ENCODE data around the gene TMEM120B.

TMEM120B gene

DNA sequence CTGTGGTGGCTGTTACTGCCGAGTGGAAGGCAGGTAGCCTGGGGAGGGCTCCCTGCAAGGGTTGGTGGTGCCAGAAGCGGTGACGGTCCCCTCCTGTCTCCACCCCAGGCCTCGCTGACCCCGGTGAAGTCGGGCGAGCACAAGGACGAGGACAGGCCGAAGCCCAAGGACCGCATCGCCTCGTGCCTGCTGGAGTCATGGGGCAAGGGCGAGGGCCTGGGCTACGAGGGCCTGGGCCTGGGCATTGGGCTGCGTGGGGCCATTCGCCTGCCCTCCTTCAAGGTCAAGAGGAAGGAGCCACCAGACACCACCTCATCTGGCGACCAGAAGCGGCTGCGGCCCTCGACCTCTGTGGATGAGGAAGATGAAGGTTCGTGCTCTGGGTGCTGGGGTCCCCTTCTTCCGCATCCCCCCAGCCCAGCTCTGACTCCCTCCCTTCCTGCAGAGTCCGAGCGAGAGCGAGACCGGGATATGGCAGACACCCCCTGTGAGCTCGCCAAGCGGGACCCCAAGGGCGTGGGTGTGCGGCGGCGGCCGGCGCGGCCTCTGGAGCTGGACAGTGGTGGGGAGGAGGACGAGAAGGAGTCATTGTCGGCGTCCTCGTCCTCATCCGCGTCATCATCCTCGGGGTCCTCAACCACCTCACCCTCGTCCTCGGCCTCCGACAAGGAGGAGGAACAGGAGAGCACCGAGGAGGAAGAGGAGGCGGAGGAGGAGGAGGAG, 104.5 kb downstream of the TMEM120B start:
- Mint-ChIP-seq H3K4me3 (no peak overlapping the region), H3K27me3 (no peaks in the 10 kb centered on the region), H3K36me3 (ENCODE audit: low read depth) (peaks cover 99% of the 10 kb centered on the region), H3K4me1 (ENCODE audit: low read depth) (peaks cover 17% of the 10 kb centered on the region), H3K9me3 (no peaks in the 10 kb centered on the region), H3K27ac (no peak overlapping the region)
- intact Hi-C loops (cut with micrococcal nuclease) = no loop called here

DNA sequence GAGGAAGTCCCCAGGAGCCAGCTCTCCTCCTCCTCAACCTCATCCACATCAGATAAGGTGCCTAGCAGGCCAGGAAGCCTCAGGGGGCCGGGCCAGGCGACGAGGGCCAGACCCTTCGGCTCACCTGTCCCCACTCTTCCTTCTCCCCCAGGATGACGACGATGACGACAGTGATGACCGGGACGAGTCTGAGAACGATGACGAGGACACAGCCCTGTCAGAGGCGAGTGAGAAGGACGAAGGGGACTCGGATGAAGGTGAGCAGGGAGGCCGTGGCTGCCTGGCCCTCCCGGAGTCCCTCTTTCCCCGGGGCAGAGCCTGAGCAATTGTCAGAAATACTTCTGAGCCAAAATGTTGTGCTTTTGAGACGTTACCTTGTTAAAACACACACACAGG, 105.1 kb downstream of the TMEM120B start:
- Mint-ChIP-seq H3K4me1 (ENCODE audit: low read depth) (peaks cover 13% of the 10 kb centered on the region), H3K4me3 (no peak overlapping the region), H3K9me3 (no peaks in the 10 kb centered on the region), H3K27ac (no peak overlapping the region), H3K27me3 (no peaks in the 10 kb centered on the region), H3K36me3 (ENCODE audit: low read depth) (peaks cover 99% of the 10 kb centered on the region)
- intact Hi-C loops (cut with micrococcal nuclease) = no loop called here

DNA sequence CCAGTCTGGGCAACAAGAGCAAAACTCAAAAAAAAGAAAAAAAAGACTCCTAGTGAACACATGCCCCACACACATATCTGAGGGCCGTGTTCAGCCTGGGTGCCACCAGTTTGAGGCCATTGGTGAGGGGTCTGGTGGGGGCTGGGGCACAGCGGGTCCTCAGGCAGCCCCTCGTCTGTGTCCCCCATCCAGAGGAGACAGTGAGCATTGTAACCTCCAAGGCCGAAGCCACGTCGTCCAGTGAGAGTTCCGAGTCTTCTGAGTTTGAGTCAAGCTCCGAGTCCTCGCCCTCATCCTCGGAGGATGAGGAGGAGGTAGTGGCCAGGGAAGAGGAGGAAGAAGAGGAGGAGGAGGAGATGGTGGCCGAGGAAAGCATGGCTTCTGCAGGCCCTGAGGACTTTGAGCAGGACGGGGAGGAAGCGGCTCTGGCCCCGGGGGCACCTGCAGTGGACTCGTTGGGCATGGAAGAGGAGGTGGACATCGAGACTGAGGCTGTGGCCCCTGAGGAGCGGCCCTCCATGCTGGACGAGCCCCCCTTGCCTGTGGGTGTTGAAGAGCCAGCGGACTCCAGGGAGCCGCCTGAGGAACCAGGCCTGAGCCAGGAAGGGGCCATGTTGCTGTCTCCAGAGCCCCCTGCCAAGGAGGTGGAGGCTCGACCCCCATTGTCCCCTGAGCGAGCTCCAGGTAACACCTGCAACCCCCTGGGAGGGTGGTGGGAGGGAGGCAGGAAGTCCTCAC, 106.8 kb downstream of the TMEM120B start:
- Mint-ChIP-seq H3K27ac (no peak overlapping the region), H3K27me3 (no peaks in the 10 kb centered on the region), H3K4me1 (ENCODE audit: low read depth) (no peaks in the 10 kb centered on the region), H3K36me3 (ENCODE audit: low read depth) (peaks cover 99% of the 10 kb centered on the region), H3K9me3 (no peaks in the 10 kb centered on the region), H3K4me3 (no peak overlapping the region)
- intact Hi-C loops (cut with micrococcal nuclease) = no loop called here

DNA sequence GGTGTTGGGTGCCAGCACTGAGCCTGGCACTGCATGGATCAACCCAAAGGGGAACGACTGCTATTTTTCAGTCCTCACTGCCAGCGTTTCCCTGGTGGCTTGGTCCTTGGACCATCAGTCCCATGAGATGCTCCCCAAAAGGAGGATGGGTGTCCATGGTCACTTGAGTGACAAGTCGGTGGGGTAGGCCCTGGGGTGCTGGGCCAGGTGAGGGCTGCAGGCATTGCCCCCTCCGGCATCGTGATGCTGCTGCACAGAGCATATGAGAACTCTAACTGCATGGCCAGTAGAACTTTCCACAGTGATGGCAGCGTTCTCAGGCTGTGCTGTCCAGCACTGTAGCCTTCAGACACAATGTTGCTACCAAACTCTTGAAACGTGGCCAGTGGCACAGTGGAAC, 107.5 kb downstream of the TMEM120B start:
- intact Hi-C loops (cut with micrococcal nuclease) = no loop called here
- no peak overlapping the region for H3K27ac Mint-ChIP-seq
- H3K9me3 Mint-ChIP-seq = no peaks in the 10 kb centered on the region
- H3K4me1 Mint-ChIP-seq (ENCODE audit: low read depth) = no peaks in the 10 kb centered on the region
- no peaks in the 10 kb centered on the region for H3K27me3 Mint-ChIP-seq
- H3K4me3 Mint-ChIP-seq = no peak overlapping the region
- peaks cover 99% of the 10 kb centered on the region for H3K36me3 Mint-ChIP-seq (ENCODE audit: low read depth)

DNA sequence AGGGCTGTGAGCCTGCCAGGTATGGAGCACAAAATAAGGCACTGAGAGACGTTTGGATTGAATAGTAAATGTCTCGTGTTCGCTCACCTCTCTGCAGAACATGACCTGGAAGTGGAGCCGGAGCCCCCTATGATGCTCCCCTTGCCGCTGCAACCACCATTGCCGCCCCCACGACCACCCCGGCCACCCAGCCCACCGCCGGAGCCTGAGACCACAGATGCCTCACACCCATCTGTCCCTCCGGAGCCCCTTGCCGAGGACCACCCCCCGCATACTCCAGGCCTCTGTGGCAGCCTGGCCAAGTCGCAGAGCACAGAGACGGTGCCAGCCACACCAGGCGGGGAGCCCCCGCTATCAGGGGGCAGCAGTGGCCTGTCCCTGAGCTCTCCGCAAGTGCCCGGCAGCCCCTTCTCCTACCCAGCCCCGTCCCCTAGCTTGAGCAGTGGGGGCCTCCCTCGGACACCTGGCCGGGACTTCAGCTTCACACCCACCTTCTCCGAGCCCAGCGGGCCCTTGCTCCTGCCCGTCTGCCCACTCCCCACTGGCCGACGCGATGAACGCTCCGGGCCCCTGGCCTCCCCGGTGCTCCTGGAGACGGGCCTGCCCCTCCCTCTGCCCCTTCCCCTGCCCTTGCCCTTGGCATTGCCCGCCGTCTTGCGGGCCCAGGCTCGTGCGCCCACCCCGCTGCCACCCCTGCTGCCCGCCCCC, 110.0 kb downstream of the TMEM120B start:
- Mint-ChIP-seq H3K36me3 (ENCODE audit: low read depth) (peaks cover 98% of the 10 kb centered on the region), H3K4me1 (ENCODE audit: low read depth) (peaks cover 5% of the 10 kb centered on the region), H3K27ac (no peak overlapping the region), H3K4me3 (no peak overlapping the region), H3K9me3 (no peaks in the 10 kb centered on the region), H3K27me3 (no peaks in the 10 kb centered on the region)
- intact Hi-C loops (cut with micrococcal nuclease) = no loop called here

DNA sequence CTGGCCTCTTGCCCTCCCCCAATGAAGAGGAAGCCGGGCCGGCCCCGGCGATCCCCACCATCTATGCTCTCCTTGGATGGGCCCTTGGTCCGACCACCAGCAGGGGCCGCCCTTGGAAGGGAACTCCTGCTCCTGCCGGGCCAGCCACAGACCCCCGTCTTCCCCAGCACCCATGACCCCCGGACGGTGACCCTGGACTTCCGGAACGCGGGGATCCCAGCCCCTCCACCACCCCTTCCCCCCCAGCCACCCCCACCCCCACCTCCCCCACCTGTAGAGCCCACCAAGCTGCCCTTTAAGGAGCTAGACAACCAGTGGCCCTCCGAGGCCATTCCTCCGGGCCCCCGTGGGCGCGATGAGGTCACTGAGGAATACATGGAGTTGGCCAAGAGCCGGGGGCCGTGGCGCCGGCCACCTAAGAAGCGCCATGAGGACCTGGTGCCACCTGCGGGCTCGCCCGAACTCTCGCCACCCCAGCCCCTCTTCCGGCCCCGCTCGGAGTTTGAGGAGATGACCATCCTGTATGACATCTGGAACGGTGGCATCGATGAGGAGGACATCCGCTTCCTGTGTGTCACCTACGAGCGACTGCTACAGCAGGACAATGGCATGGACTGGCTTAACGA, 110.7 kb downstream of the TMEM120B start:
- H3K27ac Mint-ChIP-seq = no peak overlapping the region
- peaks cover 98% of the 10 kb centered on the region for H3K36me3 Mint-ChIP-seq (ENCODE audit: low read depth)
- intact Hi-C loops (cut with micrococcal nuclease) = no loop called here
- H3K9me3 Mint-ChIP-seq = no peaks in the 10 kb centered on the region
- H3K4me1 Mint-ChIP-seq (ENCODE audit: low read depth) = peaks cover 5% of the 10 kb centered on the region
- no peaks in the 10 kb centered on the region for H3K27me3 Mint-ChIP-seq
- no peak overlapping the region for H3K4me3 Mint-ChIP-seq

DNA sequence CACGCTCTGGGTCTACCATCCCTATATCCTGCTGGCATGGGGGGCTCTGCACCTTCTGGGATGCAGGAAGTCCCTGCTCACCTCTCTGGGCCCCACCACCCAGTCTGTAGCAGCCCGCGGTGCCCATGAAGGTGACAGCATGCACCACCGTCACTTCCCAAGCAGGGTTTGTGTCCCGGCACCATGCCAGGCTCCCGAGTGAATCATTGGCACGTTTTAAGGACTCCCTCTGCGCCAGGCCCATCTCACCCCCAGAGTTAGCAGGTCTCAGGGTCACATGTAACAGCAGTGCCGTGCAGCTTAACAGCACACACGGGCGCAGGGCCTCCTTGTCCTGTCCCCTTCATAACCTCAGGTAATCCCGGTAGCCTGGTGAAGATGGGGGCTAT, 111.2 kb downstream of the TMEM120B start:
- no peak overlapping the region for H3K4me3 Mint-ChIP-seq
- H3K27ac Mint-ChIP-seq = no peak overlapping the region
- no peaks in the 10 kb centered on the region for H3K27me3 Mint-ChIP-seq
- no peaks in the 10 kb centered on the region for H3K9me3 Mint-ChIP-seq
- intact Hi-C loops (cut with micrococcal nuclease) = no loop called here
- H3K4me1 Mint-ChIP-seq (ENCODE audit: low read depth) = peaks cover 7% of the 10 kb centered on the region
- H3K36me3 Mint-ChIP-seq (ENCODE audit: low read depth) = peaks cover 99% of the 10 kb centered on the region

DNA sequence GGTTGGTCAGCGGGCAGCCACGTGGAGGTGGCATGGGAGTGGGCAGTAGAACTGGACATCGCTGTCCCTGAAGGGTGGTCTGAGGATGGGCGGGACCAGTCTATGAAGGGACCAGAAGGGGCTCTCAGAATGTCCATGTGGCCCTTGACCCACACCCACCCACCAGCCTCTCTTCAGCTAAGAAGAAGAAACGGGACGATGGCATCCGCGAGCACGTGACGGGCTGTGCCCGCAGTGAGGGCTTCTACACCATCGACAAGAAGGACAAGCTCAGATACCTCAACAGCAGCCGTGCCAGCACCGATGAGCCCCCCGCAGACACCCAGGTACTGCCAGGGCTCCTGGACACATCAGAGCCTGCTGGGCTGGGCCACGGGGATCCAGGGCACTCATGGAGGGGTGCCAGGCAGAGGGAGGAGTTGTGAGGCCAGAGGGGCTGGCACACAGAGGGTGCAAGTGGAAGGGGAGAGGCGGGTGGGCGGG, 112.5 kb downstream of the TMEM120B start:
- intact Hi-C loops (cut with micrococcal nuclease) = no loop called here
- no peak overlapping the region for H3K4me3 Mint-ChIP-seq
- peaks cover 13% of the 10 kb centered on the region for H3K4me1 Mint-ChIP-seq (ENCODE audit: low read depth)
- H3K36me3 Mint-ChIP-seq (ENCODE audit: low read depth) = peaks cover 99% of the 10 kb centered on the region
- H3K27me3 Mint-ChIP-seq = no peaks in the 10 kb centered on the region
- H3K27ac Mint-ChIP-seq = no peak overlapping the region
- H3K9me3 Mint-ChIP-seq = no peaks in the 10 kb centered on the region

DNA sequence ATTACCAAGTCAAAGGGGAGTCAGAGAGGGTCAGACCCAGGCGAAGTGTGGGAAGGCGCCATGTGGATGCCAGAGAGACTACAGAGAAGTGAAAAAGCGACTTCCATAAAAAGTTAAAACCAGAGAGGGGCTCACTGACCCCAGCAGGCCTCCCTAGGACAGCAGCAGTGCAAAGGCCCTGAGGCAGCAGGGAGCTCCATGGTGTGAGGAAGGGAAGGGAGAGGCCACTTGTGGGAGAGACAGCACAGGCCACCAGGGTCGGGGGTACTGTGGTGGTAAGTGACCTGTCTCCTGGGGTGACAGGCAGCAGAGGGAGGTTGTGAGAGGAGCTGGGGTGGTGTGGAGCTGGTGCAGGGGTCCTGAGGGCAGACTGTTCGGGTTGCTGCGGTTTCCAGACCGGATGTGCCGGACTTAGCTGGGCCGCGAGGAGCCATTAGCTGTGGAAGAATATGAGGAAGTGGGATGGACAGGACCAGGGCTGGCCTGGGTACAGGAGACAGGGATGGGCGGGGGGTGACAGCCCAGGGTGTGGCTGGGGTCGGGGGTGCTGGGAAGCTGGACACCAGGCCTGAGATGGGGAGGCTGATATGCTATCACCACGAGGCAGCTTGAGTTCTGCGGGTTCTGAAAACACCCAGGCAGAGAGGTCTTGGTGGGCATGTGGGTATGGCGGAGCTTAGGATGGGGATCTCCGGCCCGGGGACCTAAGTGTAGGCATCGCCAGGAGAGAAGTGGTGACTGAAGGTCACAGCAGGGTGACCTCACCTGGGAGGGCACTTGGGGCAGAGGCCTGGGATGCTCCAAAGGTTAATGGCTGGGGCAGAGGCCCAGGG, 114.0 kb downstream of the TMEM120B start:
- H3K27ac Mint-ChIP-seq = no peak overlapping the region

DNA sequence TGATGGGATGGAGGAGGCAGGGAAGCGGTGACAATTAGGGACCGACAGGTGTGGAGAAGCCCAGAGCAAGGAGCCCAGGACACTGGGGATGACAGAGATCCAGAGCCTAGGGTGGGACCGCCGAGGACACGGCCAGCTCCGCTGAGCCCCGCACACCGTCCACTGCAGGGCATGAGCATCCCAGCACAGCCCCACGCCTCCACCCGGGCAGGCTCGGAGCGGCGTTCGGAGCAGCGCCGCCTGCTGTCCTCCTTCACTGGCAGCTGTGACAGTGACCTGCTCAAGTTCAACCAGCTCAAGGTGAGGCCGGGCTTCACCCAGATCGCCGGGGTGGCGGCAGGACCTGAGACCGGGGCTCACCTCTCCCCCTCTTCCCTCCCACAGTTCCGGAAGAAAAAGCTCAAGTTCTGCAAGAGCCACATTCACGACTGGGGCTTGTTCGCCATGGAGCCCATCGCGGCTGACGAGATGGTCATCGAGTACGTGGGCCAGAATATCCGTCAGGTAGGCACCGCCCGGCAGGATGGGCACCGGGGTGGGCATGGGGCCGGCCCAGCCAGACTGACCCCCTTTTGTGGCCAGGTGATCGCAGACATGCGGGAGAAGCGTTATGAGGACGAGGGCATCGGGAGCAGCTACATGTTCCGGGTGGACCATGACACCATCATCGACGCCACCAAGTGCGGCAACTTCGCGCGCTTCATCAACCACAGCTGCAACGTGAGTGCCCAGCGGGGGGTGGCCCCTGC, 115.0 kb downstream of the TMEM120B start:
- intact Hi-C loops (cut with micrococcal nuclease) = no loop called here

More for the DNA sequence above, 114.0 kb downstream of the TMEM120B start:
- Mint-ChIP-seq H3K9me3 (no peaks in the 10 kb centered on the region), H3K4me1 (ENCODE audit: low read depth) (peaks cover 22% of the 10 kb centered on the region), H3K27me3 (no peaks in the 10 kb centered on the region), H3K4me3 (no peak overlapping the region), H3K36me3 (ENCODE audit: low read depth) (peaks cover 99% of the 10 kb centered on the region)
- intact Hi-C loops (cut with micrococcal nuclease) = no loop called here

DNA sequence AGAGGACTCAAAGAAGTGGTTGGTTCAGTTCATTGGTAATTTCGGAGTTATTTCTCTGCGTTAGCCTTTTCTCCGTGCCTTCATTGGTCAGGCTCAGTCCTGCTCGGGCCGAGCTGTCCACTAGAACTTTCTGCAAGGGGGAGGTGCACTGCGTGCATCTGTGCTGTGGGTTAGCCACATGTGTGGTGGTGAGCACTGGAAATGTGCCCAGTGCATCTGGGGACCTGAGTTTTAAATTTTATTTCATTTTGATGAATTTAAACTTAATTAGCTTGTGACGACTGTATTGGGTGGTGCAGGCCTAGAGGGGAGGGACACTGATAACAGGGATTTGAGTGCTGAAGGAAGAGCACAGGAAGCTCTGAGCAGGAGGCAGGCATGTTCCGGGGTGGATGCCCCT, 115.8 kb downstream of the TMEM120B start:
- H3K36me3 Mint-ChIP-seq (ENCODE audit: low read depth) = peaks cover 95% of the 10 kb centered on the region
- H3K27ac Mint-ChIP-seq = peak overlapping the region; percentile 39
- no peaks in the 10 kb centered on the region for H3K9me3 Mint-ChIP-seq
- H3K4me1 Mint-ChIP-seq (ENCODE audit: low read depth) = peaks cover 28% of the 10 kb centered on the region
- no peak overlapping the region for H3K4me3 Mint-ChIP-seq
- intact Hi-C loops (cut with micrococcal nuclease) = no loop called here
- no peaks in the 10 kb centered on the region for H3K27me3 Mint-ChIP-seq

More for the DNA sequence above, 115.0 kb downstream of the TMEM120B start:
- peaks cover 28% of the 10 kb centered on the region for H3K4me1 Mint-ChIP-seq (ENCODE audit: low read depth)
- H3K36me3 Mint-ChIP-seq (ENCODE audit: low read depth) = peaks cover 99% of the 10 kb centered on the region
- H3K9me3 Mint-ChIP-seq = no peaks in the 10 kb centered on the region
- H3K27me3 Mint-ChIP-seq = no peaks in the 10 kb centered on the region
- H3K4me3 Mint-ChIP-seq = no peak overlapping the region
- no peak overlapping the region for H3K27ac Mint-ChIP-seq

DNA sequence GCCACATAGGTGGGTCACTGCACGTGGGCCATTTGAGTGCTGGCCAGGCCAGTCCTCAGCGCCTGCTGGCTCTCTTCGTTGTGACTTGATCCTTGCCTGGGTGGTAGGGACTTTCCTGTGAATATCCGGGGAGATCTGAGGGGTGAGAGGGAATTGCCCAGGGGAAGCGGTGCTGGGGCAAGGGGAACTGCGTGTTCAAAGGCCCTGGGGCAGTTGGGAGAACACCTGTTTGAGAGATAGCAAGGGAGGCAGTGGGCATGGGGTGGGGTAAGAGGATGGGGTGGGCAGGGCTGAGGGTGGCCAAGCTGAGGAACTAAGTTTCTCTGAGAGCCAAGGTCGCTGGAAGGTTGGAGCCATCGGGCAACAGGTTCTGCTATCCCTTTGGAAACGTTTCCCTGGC, 116.3 kb downstream of the TMEM120B start:
- Mint-ChIP-seq H3K4me1 (ENCODE audit: low read depth) (peaks cover 28% of the 10 kb centered on the region), H3K27ac (peak overlapping the region; percentile 39), H3K36me3 (ENCODE audit: low read depth) (peaks cover 90% of the 10 kb centered on the region), H3K4me3 (no peak overlapping the region), H3K27me3 (no peaks in the 10 kb centered on the region), H3K9me3 (no peaks in the 10 kb centered on the region)
- intact Hi-C loops (cut with micrococcal nuclease) = no loop called here
